ENCODE measurements around the gene RNU6-9.
"Not testable (repeated sequence)": the region's sequence is repeated elsewhere in the genome, so short reads cannot be mapped to it uniquely, and the experiment has no call there.

RNU6-9 gene

GRCh38 chr19:888581-889385 lies 4.5 kb upstream of the RNU6-9 start:
- no peak overlapping the region for H3K4me3 ChIP-seq (ENCODE audit: low read length in 2 of 2)
- H3K27me3 ChIP-seq (ENCODE audit: control insufficient read depth in 2 of 2, insufficient read depth in 2 of 2, low read length in 2 of 2): no peaks in the 10 kb centered on the region
- peaks cover 8 to 14% of the 10 kb centered on the region in 2 donors for H3K4me1 ChIP-seq (ENCODE audit: control insufficient read depth in 2 of 2, insufficient read depth in 2 of 2, low read length in 2 of 2)
- no peaks in the 10 kb centered on the region for H3K9me3 ChIP-seq (ENCODE audit: control insufficient read depth in 2 of 2, low read length in 2 of 2)
- H3K36me3 ChIP-seq (ENCODE audit: control insufficient read depth in 2 of 2, insufficient read depth in 2 of 2, low read length in 2 of 2): peaks cover 32 to 39% of the 10 kb centered on the region in 2 donors
- H3K27ac ChIP-seq (ENCODE audit: low read depth in 2 of 2, low read length in 2 of 2): peak overlapping the region in 1 of 2 donors; percentile 63
- no peak overlapping the region for H3K9ac ChIP-seq (ENCODE audit: low read depth in 1 of 2, low read length in 2 of 2)

- Histone ChIP-seq H3K27ac (ENCODE audit: low read depth in 2 of 2, low read length in 2 of 2) (no peak overlapping the region), H3K4me1 (ENCODE audit: control insufficient read depth in 2 of 2, insufficient read depth in 2 of 2, low read length in 2 of 2) (peaks cover 8 to 14% of the 10 kb centered on the region in 2 donors), H3K9me3 (ENCODE audit: control insufficient read depth in 2 of 2, low read length in 2 of 2) (no peaks in the 10 kb centered on the region), H3K4me3 (ENCODE audit: low read length in 2 of 2) (no peak overlapping the region), H3K9ac (ENCODE audit: low read depth in 1 of 2, low read length in 2 of 2) (no peak overlapping the region), H3K27me3 (ENCODE audit: control insufficient read depth in 2 of 2, insufficient read depth in 2 of 2, low read length in 2 of 2) (no peaks in the 10 kb centered on the region), H3K36me3 (ENCODE audit: control insufficient read depth in 2 of 2, insufficient read depth in 2 of 2, low read length in 2 of 2) (peaks cover 32 to 37% of the 10 kb centered on the region in 2 donors)
Observed at GRCh38 chr19:889662-890295, 3.5 kb upstream of the RNU6-9 start.

DNA sequence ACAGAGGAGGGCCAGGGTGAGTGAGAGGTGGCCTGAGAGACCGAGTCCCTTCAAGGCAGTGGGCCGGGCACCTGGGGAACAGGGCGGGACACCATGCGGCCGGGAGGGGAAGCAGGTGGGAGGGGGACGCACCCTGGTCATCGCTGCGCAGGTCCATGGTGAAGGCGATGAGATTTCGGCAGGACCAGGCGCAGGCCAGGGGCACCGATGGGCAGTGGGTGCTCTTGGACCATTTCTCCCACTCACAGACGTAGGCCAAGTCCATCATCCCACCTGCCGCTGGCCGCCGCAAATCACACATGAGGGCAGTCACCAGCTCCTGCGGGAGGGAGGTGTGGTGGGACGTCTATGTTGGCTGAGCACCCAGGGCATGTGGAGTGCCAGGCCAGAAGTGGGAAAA lies 2.5 kb upstream of the RNU6-9 start:
- Histone ChIP-seq H3K4me3 (ENCODE audit: low read length in 2 of 2) (no peak overlapping the region), H3K9me3 (ENCODE audit: control insufficient read depth in 2 of 2, low read length in 2 of 2) (no peaks in the 10 kb centered on the region), H3K27ac (ENCODE audit: low read depth in 2 of 2, low read length in 2 of 2) (peak overlapping the region; percentile 9 to 20), H3K27me3 (ENCODE audit: control insufficient read depth in 2 of 2, insufficient read depth in 2 of 2, low read length in 2 of 2) (no peaks in the 10 kb centered on the region), H3K4me1 (ENCODE audit: control insufficient read depth in 2 of 2, insufficient read depth in 2 of 2, low read length in 2 of 2) (peaks cover 8 to 14% of the 10 kb centered on the region in 2 donors), H3K9ac (ENCODE audit: low read depth in 1 of 2, low read length in 2 of 2) (peak overlapping the region in 1 of 2 donors; percentile 3), H3K36me3 (ENCODE audit: control insufficient read depth in 2 of 2, insufficient read depth in 2 of 2, low read length in 2 of 2) (peaks cover 27 to 29% of the 10 kb centered on the region in 2 donors)

- peaks cover 20 to 22% of the 10 kb centered on the region in 2 donors for H3K36me3 ChIP-seq (ENCODE audit: control insufficient read depth in 2 of 2, insufficient read depth in 2 of 2, low read length in 2 of 2)
- H3K9me3 ChIP-seq (ENCODE audit: control insufficient read depth in 2 of 2, low read length in 2 of 2); H3K27me3 ChIP-seq (ENCODE audit: control insufficient read depth in 2 of 2, insufficient read depth in 2 of 2, low read length in 2 of 2): not testable (repeated sequence)
- H3K4me1 ChIP-seq (ENCODE audit: control insufficient read depth in 2 of 2, insufficient read depth in 2 of 2, low read length in 2 of 2): peaks cover 8 to 14% of the 10 kb centered on the region in 2 donors
- H3K4me3 ChIP-seq (ENCODE audit: low read length in 2 of 2): peak overlapping the region; percentile 72 to 82
- H3K27ac ChIP-seq (ENCODE audit: low read depth in 2 of 2, low read length in 2 of 2): peak overlapping the region; percentile 92 to 95
- peak overlapping the region; percentile 68 to 80 for H3K9ac ChIP-seq (ENCODE audit: low read depth in 1 of 2, low read length in 2 of 2)
Observed at GRCh38 chr19:891421-892200, 1.7 kb upstream of the RNU6-9 start.

DNA sequence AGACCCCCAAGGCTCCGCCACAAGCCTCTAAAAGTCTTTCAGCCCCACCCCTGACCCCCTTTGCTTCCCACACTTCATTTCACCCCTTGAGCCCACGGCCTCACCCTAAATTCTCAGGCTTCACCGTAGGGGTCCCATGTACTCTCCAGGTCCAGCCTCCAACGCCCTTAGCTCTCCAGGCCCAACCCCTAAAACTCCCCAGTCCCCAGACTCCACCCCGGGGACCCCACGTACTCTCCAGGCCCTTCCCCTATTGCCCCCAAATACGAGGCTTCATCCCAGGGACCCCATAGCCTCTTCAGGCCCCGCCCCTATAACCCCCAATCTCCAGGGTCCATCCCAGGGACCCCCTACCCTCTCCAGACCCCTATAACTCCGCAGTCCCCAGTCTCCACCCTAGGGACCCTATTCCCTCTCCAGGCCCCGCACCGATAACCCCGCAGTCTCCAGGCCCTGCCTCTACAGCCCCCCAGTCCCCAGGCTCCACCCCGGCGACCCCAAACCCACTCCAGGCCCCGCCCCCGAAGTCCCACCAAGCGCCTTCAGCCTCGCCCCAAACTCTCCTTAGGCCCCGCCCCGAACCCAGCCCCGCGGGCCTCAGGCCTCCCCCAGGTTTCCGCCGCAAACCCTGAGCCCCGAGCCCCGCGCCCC lies 916 bp upstream of the RNU6-9 start:
- peak overlapping the region; percentile 68 to 80 for H3K9ac ChIP-seq (ENCODE audit: low read depth in 1 of 2, low read length in 2 of 2)
- peak overlapping the region; percentile 92 to 95 for H3K27ac ChIP-seq (ENCODE audit: low read depth in 2 of 2, low read length in 2 of 2)
- peak overlapping the region; percentile 72 to 82 for H3K4me3 ChIP-seq (ENCODE audit: low read length in 2 of 2)
- H3K4me1 ChIP-seq (ENCODE audit: control insufficient read depth in 2 of 2, insufficient read depth in 2 of 2, low read length in 2 of 2): peaks cover 8 to 14% of the 10 kb centered on the region in 2 donors
- no peaks in the 10 kb centered on the region for H3K9me3 ChIP-seq (ENCODE audit: control insufficient read depth in 2 of 2, low read length in 2 of 2)
- H3K36me3 ChIP-seq (ENCODE audit: control insufficient read depth in 2 of 2, insufficient read depth in 2 of 2, low read length in 2 of 2): peaks cover 15 to 21% of the 10 kb centered on the region in 2 donors
- no peaks in the 10 kb centered on the region for H3K27me3 ChIP-seq (ENCODE audit: control insufficient read depth in 2 of 2, insufficient read depth in 2 of 2, low read length in 2 of 2)

- Histone ChIP-seq H3K9me3 (ENCODE audit: control insufficient read depth in 2 of 2, low read length in 2 of 2) (no peaks in the 10 kb centered on the region), H3K4me1 (ENCODE audit: control insufficient read depth in 2 of 2, insufficient read depth in 2 of 2, low read length in 2 of 2) (peaks cover 5% of the 10 kb centered on the region in 2 donors), H3K36me3 (ENCODE audit: control insufficient read depth in 2 of 2, insufficient read depth in 2 of 2, low read length in 2 of 2) (peaks cover 0 to 6% of the 10 kb centered on the region in 2 donors), H3K27me3 (ENCODE audit: control insufficient read depth in 2 of 2, insufficient read depth in 2 of 2, low read length in 2 of 2) (no peaks in the 10 kb centered on the region), H3K9ac (ENCODE audit: low read depth in 1 of 2, low read length in 2 of 2) (no peak overlapping the region), H3K4me3 (ENCODE audit: low read length in 2 of 2) (no peak overlapping the region), H3K27ac (ENCODE audit: low read depth in 2 of 2, low read length in 2 of 2) (no peak overlapping the region)
Observed at GRCh38 chr19:896434-896833, 3.1 kb downstream of the RNU6-9 start.

- Histone ChIP-seq H3K27me3 (ENCODE audit: control insufficient read depth in 2 of 2, insufficient read depth in 2 of 2, low read length in 2 of 2) (no peaks in the 10 kb centered on the region), H3K4me1 (ENCODE audit: control insufficient read depth in 2 of 2, insufficient read depth in 2 of 2, low read length in 2 of 2) (peaks cover 2 to 3% of the 10 kb centered on the region in 2 donors), H3K36me3 (ENCODE audit: control insufficient read depth in 2 of 2, insufficient read depth in 2 of 2, low read length in 2 of 2) (peaks cover 0 to 9% of the 10 kb centered on the region in 2 donors), H3K9me3 (ENCODE audit: control insufficient read depth in 2 of 2, low read length in 2 of 2) (no peaks in the 10 kb centered on the region), H3K4me3 (ENCODE audit: low read length in 2 of 2) (no peak overlapping the region), H3K9ac (ENCODE audit: low read depth in 1 of 2, low read length in 2 of 2) (no peak overlapping the region), H3K27ac (ENCODE audit: low read depth in 2 of 2, low read length in 2 of 2) (no peak overlapping the region)
Observed at GRCh38 chr19:896999-897398, 3.7 kb downstream of the RNU6-9 start.

GRCh38 chr19:897442-898039 lies 4.3 kb downstream of the RNU6-9 start:
- H3K27me3 ChIP-seq (ENCODE audit: control insufficient read depth in 2 of 2, insufficient read depth in 2 of 2, low read length in 2 of 2): no peaks in the 10 kb centered on the region
- no peak overlapping the region for H3K4me3 ChIP-seq (ENCODE audit: low read length in 2 of 2)
- no peaks in the 10 kb centered on the region for H3K4me1 ChIP-seq (ENCODE audit: control insufficient read depth in 2 of 2, insufficient read depth in 2 of 2, low read length in 2 of 2)
- no peak overlapping the region for H3K9ac ChIP-seq (ENCODE audit: low read depth in 1 of 2, low read length in 2 of 2)
- H3K27ac ChIP-seq (ENCODE audit: low read depth in 2 of 2, low read length in 2 of 2): no peak overlapping the region
- H3K9me3 ChIP-seq (ENCODE audit: control insufficient read depth in 2 of 2, low read length in 2 of 2): no peaks in the 10 kb centered on the region
- H3K36me3 ChIP-seq (ENCODE audit: control insufficient read depth in 2 of 2, insufficient read depth in 2 of 2, low read length in 2 of 2): peaks cover 0 to 9% of the 10 kb centered on the region in 2 donors

GRCh38 chr19:898663-899062 lies 5.4 kb downstream of the RNU6-9 start:
- no peak overlapping the region for H3K27ac ChIP-seq (ENCODE audit: low read depth in 2 of 2, low read length in 2 of 2)

More at GRCh38 chr19:898663-899062, 5.4 kb downstream of the RNU6-9 start:
- Histone ChIP-seq H3K9ac (ENCODE audit: low read depth in 1 of 2, low read length in 2 of 2) (no peak overlapping the region), H3K36me3 (ENCODE audit: control insufficient read depth in 2 of 2, insufficient read depth in 2 of 2, low read length in 2 of 2) (peaks cover 0 to 9% of the 10 kb centered on the region in 2 donors), H3K27me3 (ENCODE audit: control insufficient read depth in 2 of 2, insufficient read depth in 2 of 2, low read length in 2 of 2) (no peaks in the 10 kb centered on the region), H3K9me3 (ENCODE audit: control insufficient read depth in 2 of 2, low read length in 2 of 2) (no peaks in the 10 kb centered on the region), H3K4me1 (ENCODE audit: control insufficient read depth in 2 of 2, insufficient read depth in 2 of 2, low read length in 2 of 2) (no peaks in the 10 kb centered on the region), H3K4me3 (ENCODE audit: low read length in 2 of 2) (no peak overlapping the region)

Measured in mucosa of rectum (tissue), 2 donors.